ENCODE measurements around the gene CKAP4.

CKAP4 gene

DNA sequence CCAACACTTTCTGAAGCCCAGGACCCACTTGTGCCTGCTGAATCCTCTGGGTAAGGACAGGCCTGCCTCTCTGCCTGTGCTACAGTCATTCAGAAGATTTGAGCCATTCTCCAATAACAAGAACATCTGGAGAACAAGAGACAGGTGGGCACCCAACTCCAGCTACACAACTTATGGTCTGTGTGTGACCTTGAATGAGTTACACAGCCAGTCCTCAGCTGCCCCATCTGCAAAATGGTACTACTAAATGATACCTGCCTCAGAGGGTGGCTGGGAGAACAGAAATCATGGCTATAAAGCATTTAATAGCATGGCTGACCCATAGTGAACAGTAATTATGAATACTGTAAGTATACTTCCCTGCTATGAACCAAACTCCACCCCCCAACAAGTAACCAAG, 4.2 kb downstream of the CKAP4 start:
- H3K4me3 ChIP-seq (ENCODE audit: low read depth, low read length) = no peak overlapping the region

DNA sequence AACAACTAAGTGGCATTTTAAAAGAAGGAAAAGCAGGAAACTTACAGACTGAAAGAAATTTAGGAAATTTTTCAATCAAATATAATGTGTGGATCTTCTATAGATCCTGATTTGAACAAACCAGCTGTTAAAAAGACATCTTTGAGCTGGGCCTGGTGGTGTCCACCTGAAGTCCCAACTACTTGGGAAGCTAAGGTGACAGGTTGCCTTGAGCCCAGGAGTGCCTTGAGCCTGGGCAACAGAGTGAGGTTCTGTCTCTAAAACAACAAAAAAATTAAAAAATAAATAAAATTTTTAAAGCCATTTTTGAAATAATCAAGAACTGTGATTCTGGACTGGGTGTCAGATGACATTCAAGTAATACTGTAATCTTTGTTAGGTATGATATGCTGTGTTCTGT, 7.0 kb downstream of the CKAP4 start:
- no peak overlapping the region for H3K4me3 ChIP-seq (ENCODE audit: low read depth, low read length)

- H3K4me3 ChIP-seq (ENCODE audit: low read depth, low read length) = no peak overlapping the region
These were observed 7.9 kb downstream of the CKAP4 start for GRCh38 chr12:106239951-106240335.

- H3K4me3 ChIP-seq (ENCODE audit: low read depth, low read length) = no peak overlapping the region
These were observed 8.4 kb downstream of the CKAP4 start for GRCh38 chr12:106239241-106239950.

DNA sequence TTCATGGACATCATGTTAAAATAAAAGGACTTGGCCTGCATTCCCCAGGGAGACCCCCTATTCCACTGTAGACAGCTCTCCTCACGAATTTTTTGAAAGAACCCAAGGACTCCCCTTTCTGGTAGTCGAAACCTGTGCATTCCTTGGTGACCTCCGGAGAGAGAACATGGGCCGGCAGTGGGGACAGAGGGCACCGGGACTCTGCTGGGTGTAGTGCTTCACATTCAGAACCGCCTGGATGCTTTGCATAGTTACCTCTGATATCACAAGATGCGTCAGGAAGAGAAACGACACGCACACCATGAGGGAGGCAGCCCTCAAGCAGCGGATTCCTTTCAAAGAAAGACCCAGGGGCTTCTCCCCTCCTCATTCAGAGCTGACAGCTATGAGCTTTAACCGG, 9.7 kb downstream of the CKAP4 start:
- no peak overlapping the region for H3K4me3 ChIP-seq (ENCODE audit: low read depth, low read length)

DNA sequence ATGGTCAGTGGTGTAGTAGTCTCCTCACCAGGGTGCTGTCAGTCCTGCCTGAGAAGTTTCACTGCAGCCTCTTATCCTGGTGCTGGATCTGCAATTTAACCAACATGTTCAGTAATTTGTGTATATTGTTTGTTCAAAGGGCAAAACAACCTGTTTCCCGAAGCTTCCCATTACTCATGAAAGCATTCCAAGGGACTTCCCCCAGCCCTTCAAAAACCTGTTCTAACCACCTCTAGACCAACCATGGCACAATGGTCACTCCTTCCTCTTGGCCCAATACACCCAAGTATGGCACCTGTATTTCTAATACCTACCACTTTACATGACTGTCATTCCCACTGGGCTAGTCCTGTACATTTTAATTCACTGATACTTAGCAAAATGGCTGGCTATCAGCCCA, 12.1 kb downstream of the CKAP4 start:
- no peak overlapping the region for H3K4me3 ChIP-seq (ENCODE audit: low read depth, low read length)

- H3K4me3 ChIP-seq (ENCODE audit: low read depth, low read length) = no peak overlapping the region
These were observed 13.4 kb downstream of the CKAP4 start for GRCh38 chr12:106234449-106234848.

DNA sequence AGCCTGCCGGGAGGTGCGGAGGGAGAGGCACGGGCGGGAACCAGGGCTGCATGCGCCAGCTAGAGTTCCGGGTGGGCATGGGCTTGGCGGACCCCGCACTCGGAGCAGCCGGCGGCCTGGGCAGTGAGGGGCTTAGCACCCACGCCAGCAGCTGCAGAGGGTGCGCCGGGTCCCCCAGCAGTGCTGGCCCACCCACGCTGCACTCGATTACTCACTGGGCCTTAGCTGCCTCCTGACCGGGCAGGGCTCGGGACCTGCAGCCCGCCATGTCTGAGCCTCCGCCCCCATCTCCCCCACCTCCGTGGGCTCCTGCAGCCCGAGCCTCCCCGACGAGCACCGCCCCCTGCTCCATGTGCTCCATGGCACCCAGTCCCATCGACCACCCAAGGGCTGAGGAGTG, 14.8 kb downstream of the CKAP4 start:
- H3K4me3 ChIP-seq (ENCODE audit: low read depth, low read length) = no peak overlapping the region

- H3K4me3 ChIP-seq (ENCODE audit: low read depth, low read length) = no peak overlapping the region
These were observed 18.7 kb downstream of the CKAP4 start for GRCh38 chr12:106229036-106229591.

DNA sequence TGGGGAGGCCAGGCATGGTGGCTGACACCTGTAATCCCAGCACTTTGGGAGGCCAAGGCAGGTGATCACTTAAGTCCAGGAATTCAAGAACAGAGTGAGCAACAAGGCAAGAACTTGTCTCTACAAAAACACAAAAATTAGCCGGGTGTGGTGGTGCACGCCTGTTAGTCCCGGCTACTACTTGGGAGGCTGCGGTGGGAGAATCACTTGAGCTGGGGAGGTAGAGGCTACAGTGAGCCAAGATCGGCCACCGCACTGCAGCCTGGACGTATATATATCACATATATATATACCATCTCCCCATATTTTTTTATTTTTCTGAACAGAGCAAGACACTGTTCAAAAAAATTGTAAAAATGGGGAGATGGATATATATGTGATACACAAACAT, 19.5 kb downstream of the CKAP4 start:
- H3K4me3 ChIP-seq (ENCODE audit: low read depth, low read length) = no peak overlapping the region

DNA sequence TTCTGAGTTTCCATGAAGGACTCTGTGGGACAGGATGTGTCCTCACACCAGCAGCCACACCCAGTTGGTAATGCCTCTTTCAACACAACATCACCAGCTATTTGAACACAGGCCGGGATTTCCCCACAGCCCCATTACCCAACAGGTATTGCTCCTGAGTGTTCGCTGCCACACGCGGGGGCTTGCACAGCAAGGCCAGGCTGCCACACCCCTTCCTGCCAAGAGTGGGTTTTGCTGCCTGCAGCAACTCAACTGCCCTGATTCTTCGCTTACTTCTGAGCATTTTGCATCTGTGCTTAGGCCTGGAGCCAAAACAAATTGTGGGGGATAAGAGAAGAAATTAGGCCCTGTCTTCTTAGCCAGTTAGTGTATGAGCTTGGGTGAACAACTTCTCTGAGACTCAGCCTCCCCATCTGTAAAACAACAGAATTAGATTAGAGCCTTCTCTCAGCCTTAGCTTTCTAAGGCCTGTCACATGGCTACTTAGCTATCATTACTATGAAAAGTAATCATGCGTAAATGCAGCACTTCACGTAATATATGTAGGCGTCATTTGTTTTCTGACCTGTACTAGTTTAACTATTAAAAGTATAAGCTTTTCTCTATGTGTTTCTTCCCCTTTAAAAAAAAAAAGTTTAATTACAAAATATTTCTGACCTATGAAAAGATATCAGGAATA, 20.0 kb downstream of the CKAP4 start:
- no peak overlapping the region for H3K4me3 ChIP-seq (ENCODE audit: low read depth, low read length)

GRCh38 chr12:106226884-106227640, 20.8 kb downstream of the CKAP4 start:
- H3K4me3 ChIP-seq (ENCODE audit: low read depth, low read length) = no peak overlapping the region

- no peak overlapping the region for H3K4me3 ChIP-seq (ENCODE audit: low read depth, low read length)
These were observed 23.5 kb downstream of the CKAP4 start for GRCh38 chr12:106224355-106224706.

DNA sequence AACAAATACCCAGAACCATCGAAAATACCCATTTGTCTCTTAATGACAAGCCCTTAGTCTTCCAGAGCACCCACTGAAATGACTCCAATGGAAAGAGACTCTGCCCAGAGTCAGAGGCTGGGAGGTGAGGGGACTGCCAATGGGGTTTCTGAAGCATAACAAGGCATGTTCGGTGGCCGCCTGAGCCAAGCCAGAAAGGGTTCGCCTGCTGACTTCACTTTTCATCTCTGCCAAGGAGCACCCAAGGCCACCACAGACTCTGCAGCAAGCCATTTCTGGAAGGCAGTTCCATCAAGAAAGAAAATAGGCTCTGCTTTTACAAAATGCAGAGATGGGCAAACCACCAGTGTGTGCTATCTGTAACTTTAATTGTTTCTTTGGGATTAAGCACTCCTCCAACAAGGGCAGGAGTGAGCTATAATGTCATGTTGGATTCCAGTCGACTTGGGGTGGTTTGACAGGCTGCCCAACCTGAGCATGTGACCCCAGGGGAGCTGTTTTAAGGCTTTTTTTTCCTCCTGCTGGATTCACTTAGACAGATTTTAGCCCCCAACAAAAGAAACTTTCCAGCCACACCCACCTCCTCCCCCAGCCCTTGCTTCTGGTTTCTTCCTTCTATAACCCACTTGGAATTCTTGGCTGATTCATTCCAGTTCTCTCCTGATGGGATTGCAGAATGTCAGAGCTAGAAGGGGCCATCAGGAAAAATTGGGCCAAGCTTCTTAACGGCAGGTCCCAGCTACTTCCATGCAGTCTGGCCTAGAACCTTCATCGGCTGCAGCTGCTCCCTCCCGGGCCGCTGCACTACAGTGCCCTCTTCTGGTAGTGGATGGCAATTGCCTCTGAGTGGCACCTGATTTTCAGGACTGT, 24.1 kb downstream of the CKAP4 start:
- no peak overlapping the region for H3K4me3 ChIP-seq (ENCODE audit: low read depth, low read length)

DNA sequence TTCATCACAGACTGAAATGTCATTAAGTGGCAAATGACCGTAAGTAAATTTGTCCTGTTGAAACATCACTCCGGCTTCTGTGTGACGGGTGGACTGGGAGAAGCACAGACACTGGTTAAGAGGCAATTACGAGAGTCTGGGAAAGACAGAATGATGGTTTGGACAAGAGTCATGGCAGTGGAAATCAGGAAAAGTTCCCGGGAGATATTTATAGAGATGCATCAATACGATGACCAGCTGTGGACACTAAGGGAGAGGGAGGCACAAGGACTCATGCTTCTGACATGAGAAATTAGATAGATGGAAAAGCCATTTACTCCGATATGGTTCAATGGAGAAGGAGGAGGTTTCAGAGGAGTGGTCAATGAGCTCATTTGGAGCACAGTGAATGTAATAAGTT, 27.3 kb downstream of the CKAP4 start:
- H3K4me3 ChIP-seq (ENCODE audit: low read depth, low read length) = no peak overlapping the region

GRCh38 chr12:106219043-106219442, 28.8 kb downstream of the CKAP4 start:
- no peak overlapping the region for H3K4me3 ChIP-seq (ENCODE audit: low read depth, low read length)

GRCh38 chr12:106217706-106218105, 30.1 kb downstream of the CKAP4 start:
- no peak overlapping the region for H3K4me3 ChIP-seq (ENCODE audit: low read depth, low read length)

GRCh38 chr12:106214571-106214970, 33.2 kb downstream of the CKAP4 start:
- no peak overlapping the region for H3K4me3 ChIP-seq (ENCODE audit: low read depth, low read length)

DNA sequence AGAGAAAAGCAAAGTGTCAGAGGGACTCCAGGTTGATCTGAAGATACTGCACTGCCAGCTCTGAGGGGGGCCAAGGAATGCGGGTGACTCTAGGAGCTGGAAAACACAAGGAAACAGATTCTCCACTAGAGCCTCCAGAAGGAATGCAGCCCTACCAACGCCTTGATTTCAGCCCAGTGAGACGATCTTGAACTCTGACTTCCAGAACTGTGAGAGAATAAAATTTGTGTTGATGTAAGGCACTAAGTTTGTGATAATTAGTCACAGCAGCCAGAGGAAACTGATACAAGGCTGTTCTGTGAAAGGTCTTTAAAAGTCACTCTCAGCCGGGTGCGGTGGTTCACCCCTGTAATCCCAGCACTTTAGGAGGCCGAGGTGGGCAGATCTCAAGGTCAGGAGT, 34.2 kb downstream of the CKAP4 start:
- no peak overlapping the region for H3K4me3 ChIP-seq (ENCODE audit: low read depth, low read length)

DNA sequence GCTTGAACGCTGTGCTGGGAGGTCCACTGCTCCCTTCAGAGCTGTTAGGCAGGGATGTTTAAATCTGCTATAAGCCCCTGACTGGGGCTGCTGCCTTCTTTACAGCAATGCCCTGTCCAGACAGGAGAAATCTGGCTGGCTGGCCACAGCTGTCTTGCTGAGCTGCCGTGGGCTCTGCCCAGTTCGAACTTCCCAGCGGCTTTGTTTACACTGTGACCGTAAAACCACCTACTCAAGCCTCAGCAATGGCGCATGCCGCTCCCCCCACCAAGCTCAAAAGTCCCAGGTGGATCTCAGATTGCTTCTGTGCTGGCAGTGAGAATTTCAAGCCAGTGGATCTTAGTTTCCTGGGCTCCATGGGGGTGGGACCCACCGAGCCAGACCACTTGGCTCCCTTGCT, 35.8 kb downstream of the CKAP4 start:
- H3K4me3 ChIP-seq (ENCODE audit: low read depth, low read length) = no peak overlapping the region
